DMS 273 treated with DMSO at 0.1 percent for 48 hours (cell line): ENCODE measurements around the gene SYVN1.
"Not testable (repeated sequence)": the region's sequence is repeated elsewhere in the genome, so short reads cannot be mapped to it uniquely, and the experiment has no call there.

Source experiments
- DNase-seq: peaks from one replicate; lab custom pipeline; 2025; lab: John Stamatoyannopoulos, UW

Gene SYVN1

DNA sequence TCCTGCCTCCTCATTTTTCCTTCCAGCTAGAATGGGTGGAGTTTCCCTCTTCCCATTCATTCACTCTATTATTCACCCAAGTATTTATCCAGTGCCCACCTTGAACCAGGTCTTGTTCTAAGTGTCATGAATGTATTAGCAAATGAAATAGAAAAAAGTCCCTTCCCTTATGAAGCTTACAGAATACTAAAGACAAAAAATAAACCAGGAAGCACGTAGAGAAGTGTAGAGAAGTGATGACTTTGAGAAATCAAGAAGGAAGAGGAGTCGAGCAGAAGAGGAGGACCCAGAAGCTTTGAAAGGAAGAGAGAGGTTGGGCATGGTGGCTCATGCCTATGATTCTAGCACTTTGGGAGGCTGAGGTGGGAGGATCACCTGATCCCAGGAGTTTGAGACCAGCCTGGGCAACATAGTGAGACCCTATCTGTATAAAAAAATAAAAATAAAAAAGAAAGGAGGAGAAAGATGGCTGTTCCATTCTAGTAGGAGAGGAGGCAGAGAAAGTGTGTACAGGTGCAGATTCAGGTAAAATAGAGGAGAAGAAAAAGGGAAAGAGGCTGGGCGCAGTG is 17.1 kb upstream of the SYVN1 start:
- DNase-seq: no peak

DNA sequence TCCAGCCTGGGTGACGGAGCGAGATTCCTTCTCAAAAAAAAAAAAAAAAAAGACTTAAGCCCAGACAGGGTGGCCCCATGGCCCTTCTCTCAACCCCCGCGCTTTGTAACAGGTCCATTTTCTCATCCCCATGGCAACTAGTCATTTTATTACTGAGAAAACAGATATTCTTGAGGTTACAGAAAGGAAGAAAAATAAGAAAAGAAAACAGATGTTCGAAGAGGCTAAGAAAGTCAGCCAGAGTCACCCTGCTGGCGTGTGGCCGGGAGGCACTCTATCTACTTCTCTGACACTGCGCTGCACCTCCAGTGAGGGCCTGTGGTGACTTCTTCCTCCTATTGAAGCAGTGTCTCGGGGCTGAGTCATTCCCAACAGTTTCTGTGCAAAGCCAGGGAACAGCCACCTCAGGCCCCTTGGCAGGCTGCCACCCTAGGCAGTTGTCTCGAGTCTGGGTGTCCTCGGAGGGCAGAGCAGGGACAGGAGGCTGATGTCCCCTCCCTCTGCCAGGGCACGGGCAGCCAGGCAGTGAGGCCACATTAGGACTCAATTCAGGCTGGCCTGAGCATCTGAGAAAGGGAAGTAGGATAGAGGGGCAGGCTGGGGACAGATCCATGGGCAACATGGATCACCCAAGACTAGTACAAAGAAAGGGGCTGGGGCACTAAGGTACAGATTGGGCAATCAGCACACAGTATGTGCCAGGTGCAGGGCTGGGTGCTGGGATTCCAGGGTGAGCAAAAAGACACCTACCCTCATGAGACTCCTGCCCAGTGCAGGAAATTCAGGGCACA is 16.4 kb upstream of the SYVN1 start:
- DNase-seq: no peak

DNA sequence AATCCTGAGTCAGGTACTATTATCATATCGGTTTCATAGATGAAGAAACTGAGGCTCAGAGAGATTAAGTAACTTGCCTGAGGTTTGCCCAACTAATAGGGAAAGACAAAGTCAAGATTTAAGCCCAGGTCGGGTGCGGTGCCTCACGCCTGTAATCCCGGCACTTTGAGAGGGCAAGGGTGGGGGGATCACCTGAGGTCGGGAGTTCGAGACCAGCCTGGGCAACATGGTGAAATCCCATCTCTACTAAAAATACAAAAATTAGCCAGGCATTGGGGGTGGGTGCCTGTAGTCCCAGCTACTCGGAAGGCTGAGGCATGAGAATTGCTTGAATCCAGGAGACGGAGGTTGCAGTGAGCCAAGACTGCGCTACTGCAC is 15.8 kb upstream of the SYVN1 start:
- DNase-seq: not testable (repeated sequence)

DNA sequence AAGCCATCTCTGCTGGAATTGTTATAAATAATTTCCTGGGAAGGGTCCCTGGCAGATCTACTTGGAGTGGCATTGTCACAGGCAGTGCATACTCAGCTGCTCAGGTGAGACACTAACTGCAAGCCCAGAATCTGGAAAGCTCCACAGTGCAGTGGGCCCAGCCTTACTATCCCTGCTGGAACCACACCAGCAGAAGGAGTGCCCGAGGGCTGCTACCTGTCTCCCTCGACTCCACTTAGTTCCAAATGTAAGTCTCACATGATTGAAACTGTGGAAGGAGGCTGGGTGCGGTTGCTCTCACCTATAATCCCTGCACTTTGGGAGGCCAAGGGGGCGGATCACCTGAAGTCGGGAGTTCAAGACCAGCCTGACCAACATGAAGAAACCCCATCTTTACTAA is 14.3 kb upstream of the SYVN1 start:
- DNase-seq: no peak

DNA sequence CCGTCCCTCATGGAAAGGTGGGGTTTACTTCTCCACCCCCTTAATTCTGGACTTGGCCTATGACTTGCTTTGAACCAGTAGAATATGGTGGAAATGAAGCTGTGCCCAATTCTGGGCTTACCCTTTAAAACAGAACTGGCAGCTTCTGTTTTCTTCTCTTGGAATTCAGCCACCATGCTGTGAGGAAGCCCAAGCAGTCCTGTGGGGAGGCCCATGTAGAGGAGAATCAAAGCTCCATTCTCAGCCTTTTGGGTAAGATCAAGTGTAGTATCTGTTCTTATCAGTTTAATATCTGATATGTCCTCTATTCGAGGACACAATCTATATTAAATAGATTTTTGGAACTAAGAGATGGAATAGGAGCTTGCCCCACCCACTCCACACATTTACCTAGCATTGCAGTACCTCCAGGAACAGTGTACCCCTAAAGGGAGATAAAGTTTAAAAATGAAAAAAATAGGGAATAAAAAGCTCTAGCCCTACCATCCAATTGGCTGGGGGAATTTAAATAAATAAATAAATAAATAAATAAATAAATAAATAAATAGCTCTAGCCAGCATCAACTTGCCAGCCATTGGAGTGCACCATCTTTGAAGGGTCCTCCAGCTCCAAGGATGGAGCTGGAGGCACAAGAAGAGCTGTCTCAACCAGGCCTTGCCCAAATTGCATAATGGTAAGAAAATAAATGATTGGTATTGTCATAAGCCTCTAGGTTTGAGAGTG is 13.2 kb upstream of the SYVN1 start:
- no peak for DNase-seq

DNA sequence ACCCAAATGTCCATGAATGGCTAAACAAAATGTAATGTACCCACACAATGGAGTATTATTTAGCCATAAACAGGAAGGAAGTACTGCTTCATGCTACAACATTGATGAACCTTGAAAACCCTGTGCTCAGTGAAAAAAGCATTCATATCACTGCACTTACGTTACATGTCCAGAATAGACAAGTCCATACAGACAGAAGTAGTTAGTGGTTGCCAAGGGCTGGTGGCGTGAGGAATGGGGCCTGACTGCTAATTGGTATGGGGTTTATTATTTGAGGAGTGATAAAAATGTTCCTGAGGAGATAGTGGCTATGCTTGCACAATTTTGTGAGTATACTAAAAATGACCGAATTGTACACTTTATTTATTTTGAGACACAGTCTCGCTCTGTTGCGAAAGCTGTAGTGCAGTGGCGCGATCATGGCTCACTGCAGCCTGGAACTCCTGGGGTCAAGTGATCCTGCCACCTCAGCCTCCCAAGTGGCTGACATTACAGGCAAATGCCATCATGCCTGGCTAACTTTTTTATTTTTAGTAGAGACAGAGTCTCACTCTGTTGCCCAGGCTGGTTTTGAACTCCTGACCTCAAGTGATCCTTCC is 7.7 kb upstream of the SYVN1 start:
- no peak for DNase-seq

DNA sequence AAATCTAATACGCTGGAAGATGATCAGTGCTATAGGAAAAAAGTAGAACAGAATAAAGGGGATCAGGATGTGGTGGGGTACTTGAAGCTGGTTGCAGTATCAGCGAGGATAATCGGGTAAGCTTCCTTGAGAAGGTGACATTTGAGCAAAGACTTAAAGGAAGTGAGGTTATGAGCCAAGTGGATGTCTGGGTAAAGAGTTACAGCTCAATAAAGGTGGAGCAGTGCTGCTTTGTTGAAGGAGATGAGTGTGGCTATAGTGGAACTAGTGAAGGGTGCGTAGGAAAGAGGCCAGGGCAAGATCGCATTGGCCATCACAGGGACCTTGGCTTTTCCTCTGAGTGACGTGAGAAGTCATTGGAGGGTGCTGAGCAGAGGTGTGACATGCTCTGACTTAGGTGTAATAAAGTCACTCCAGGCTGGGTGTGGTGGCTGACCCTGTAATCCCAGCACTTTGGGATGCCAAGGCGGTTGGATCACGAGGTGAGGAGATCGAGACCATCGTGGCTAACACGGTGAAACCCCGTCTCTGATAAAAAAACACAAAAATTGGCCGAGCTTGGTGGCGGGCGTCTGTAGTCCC is 2.3 kb upstream of the SYVN1 start:
- DNase-seq: no peak

DNA sequence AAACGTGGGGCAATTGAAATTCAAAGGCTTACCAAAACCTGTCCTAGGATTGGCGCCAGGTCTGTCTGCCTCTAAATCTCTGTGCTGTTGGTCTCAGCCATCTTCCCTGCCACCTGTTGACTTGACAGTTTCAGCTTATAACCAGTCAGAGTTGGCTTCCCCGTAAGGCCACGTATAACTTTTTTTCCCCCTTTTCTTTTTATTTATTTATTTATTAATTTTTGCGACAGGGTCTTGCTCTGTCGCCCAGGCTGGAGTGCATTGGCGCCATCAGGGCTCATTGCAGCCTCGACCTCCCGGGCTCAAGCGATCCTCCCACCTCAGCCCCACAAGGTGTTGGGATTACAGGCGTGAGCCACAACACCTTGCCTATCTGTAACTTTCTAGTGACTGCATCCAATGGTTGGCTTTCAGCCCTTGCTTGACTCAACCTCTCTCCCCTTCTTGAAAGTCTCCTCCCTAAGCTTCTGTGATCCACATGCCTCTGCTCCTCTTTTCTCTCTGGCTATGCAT is 1.4 kb upstream of the SYVN1 start:
- no peak for DNase-seq

DNA sequence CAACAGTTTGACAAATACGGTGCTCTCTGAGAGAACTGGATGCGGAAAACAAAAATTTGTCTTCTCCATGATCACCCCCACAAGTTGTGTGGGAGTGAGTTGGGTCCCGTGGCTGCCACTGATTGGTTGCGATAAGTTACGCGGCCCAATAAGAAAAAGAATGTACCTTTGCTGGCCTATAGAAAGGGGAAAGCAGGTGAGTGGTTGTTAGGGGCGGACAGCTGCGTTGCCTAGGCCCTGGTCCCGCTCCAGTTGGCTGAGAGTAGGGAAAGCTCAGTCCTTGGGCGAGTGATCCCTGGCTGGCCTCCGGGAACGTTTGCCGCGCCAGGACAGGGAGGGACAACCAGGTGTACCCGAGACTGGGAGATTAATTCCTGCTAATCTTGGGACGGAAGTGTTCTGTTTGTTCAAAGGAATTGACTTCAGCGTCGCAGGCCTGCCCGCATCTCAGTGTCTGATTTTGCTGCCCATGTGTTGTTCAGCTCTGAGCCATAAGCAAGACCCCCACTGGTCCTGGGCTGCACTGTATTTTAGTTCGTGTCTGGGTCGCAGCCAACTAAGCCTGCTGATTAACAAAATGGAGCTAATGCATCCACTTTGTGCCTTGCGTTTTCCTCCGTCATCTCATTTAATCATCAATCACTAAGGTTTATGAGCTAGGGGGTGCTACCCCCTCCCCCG is 773 bp upstream of the SYVN1 start:
- peak; percentile 92 for DNase-seq

DNA sequence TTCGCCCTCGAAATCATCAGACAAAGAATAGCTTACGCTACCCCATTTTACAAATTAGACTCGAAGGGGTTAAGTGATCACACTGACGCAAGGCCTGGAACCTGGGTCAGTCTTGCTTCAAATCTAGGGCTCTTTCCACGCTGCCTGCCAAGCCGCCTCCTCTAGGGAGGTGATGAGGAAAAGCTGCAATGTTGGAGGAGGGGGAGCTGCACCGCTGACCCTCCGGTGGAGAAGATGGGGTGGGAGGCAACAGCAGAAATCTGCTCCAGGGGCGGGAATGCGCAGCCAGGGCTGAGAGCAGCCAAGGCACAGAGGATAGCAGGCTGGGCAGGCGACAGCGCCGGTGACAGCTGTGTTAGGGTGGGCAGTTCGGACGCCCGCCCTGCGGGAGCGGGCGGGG is 595 bp downstream of the SYVN1 start:
- no peak for DNase-seq

DNA sequence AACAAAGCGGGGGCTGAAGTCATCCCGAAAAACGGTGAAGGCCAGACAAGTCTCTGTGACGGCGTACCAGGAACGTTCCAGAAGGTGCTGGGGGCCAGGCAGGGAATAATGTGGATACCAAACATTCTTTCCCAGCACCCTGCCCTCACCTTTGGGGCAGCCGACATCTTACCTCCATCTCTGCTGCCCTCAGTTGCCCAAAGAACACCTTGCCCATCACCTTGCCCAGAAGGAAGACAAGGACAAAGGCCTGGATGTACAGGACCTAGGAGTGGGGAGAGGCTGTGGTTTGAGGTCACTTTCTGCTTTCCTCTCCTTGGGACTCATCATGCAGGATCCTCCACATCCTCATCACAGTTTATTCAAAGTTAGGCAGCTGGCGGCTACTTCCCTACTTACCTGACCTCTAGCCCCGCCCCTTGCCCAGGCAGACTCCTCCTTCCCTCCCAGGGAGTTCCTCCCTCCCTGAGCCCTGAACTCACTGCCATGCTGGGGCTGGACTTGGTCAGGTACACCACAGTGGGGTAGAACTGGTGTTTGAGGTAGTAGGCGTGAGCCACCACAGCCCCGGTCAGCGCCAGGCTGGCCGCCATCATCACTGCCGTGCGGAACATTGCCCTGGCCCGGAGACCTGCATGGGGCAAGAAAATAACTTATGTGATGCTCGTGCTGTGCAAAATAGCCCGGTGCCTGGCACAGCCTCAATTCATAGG is 1.2 kb downstream of the SYVN1 start:
- no peak for DNase-seq

DNA sequence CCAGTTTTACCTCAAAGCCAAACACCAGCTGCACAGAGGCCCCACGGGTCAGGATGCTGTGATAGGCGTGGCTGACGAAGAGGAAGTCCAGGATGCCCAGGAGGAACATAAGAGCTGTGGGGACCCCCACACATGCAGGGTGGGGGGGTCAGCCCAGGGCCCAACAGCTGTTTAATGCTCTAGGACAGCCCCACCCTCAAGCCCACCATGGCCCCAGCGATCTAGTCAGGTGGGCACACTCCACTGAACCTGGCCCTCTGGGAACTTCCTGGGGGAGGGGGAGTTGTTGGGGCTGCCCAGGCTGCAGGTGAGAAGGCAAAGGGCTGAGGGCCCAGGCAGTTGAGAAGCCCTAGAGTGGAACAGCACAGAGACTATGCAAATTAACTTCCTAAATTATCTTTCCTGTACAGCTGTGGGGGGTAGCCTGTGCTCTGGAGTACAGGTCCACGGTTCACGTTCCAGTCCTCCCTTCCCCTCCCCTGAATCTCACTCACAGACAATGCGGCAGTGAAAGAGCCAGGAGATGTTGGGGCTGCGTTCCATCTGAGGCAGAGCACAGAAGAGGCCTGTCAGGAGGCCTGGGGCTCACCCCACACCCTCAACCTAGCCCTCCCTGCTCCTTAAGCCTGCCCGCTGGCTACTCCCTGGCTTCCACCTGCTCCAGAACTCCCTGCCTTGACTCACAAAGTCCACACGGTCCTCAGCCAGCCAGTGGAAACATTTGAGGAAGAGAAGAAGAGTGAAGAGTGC is 1.9 kb downstream of the SYVN1 start:
- no peak for DNase-seq

DNA sequence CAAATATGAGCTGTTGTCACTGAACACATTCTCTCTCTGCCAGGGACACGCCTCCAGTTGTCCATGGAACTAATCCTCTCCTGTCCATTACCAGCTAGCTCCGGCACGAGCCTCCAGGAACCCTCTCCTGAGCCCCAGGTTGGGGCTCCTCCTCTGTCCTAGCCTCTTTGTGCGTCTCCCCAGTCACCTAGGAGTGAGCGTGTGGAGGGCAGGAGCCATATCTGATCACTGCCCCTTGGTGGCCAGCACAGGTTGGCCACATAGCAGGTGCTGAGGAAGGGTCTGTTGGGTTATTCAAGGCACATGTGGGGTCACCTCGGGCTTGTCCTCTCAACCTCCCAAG is 2.5 kb downstream of the SYVN1 start:
- no peak for DNase-seq

DNA sequence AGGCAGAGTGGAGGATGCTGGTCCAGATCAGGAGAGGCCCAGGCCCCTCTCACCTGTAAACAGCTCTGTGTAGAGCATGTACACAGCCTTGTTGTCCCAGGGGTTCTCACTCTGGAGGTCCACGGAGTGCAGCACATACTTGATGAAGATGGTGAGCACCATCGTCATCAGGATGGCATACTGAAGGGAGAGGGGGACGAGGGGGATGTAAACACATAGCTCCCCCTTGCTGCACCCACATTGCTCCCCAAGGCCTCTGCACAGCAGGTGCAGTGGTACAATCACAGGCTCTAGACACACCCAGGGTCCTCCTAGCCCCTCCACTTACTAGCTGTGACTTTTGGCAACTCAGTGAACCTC is 2.9 kb downstream of the SYVN1 start:
- no peak for DNase-seq

DNA sequence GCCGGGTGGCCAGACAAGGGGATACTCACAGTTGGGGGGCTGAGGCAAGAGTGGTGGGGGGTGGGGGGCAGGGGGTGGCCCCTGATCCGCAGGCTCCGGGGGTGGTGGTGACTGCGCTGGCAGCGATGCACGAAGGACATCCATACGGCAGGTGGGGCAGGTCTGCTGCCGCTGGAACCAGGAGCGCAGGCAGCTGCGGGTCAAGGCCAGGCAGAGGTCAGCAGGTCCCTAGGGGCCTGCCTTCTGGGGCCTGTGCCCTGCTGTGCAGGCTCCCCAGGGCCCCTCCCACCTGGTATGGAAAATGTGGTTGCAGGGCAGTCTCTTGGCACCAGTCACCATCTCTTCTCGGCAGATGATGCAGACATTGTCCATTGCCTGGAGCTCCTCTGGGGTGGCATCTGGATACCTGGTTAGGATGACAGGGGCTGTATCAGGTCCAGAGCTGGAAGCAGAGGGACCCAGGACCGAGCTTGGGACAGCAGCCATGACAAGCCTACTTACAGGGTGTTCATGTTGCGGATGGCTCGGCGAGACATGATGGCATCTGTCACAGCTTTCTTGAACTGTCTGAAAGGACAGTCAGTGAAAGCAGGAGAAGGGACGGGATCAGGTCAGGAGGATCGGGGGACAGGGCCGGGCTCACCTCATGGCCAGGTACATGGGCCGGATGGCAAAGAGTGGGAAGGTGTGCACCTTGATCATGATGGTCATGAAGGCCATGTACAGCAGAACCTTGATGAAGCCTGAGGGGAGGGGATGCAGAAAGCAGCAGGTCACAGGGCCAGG is 3.5 kb downstream of the SYVN1 start:
- no peak for DNase-seq

DNA sequence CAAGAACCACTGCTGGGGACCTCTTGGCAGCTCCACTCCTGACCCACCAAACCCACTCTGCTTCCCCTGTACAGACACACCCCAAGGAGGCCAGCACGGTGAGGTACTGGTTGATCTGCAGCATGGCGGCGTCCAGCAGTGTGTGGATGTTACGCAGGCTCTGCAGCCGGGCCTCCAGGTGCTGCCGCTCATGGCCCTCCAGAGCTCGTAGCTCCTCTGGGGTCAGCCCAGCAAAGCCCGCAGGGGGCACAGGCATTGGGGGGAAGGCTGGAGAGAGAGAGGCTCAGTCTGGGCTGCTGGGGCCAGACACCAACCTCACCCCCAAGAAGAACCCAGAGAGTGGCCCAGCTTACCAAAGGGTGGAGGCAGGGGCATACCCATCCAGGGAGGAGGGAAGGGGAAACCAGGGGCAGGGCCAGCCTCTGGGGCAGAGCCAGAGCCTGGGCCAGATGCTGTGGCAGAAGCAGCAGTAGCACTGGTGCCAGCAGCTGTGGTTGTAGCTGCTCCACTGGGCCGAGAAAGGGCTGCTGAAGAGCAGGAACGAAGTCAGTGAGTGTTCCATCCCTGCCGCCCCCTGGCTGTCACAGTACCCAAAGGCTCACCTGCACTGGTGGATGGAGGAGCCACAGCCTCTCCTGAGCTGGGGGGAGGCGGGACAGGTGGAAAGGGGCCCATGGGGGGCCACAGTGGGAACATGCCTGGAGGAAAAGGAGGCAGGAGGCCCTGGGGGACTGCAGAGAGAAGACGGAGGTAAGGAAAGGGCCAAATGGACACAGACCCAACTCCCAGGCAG is 4.5 kb downstream of the SYVN1 start:
- no peak for DNase-seq

DNA sequence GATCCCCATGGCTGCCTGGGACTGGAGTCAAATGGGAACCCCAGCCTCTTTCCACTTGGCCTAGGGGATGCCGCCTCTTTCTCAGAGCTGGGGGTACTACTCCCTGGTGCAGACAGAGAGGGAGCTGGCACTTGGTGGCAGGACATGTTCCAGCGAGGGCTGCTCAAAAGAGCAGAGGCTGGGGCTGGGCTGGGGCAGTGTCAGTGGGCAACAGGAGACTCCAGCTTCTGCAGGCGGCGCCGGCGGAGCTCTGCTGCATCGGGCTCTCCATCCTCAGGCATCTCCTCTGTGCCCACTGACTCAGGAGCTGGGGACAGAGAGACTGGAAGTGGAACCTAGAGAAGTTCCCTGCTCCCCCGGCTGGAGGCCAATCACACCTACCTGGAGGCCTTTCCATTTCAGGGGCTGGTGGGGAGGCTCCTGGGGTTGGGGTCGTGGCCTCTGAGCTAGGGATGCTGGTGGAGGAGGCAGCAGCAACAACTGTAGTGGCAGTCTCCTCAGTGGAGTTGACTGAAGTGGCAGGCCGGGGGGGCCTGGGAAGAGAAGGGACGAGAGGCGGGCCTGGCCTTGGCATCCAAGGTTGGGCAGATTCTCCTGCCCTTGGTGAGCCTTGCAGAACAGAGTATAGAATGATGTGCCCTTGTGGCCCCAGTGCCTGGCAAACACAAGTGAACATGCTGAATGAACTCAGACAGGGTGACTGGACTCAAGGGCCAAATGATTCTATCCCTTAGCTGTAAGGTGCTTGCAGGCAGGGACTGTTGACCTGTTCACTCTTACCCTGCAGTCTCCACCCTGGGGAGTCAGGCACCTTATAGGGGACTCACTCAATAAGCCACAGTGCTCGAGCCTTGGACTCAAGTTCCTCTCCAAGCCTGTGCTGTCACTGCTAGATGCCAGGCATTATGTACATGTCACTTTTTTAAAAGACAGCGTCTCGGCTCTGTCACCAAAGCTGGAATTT is 5.9 kb downstream of the SYVN1 start:
- no peak for DNase-seq
